Erythroblast (primary cell): Measurements from ENCODE around the gene TGM3.

Experiments
- GATA1 ChIP-seq: IDR thresholded peaks from 2 replicates; pipeline ENCODE4 v1.6.1; 2011; ENCODE audit warnings: low read depth, mild to moderate bottlenecking, control low read depth, low read length, moderate library complexity
- POLR2A ChIP-seq: IDR thresholded peaks from 2 replicates; pipeline ENCODE4 v1.6.1; 2011; ENCODE audit warnings: mild to moderate bottlenecking, low read length

DNA sequence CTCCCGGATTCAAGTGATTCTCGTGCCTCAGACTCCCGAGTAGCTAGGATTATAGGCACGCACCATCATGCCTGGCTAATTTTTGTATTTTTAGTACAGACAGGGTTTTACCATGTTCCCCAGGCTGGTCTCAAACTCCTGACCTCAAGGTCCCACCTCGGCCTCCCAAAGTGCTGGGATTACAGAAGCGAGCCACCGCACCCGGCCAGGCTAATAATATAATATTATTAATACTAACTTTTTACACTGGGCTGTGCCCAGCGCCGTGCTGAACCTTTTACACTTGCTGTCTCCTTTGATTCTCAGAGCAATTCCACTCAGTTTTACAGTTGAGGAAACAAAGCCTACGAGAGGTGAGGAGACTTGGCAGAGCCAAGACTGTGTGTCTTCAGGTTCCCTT is 2.3 kb upstream of the TGM3 start:
- no peak for TF ChIP-seq POLR2A
- no peak for TF ChIP-seq GATA1
